Tibial artery (tissue), 4 donors: ENCODE data around the gene TMUB1.

ENCODE experiments used
- DNase-seq, 2 donors: peaks; one replicate each; pipeline ENCODE4 v3.0.0-alpha.2; 2019
- H3K27ac ChIP-seq, 2 donors: fragments of 200-600 bp; sonication (generic) in 1 of 2; 1 replicate in 1 of 2; 2 replicates in 1 of 2; pipeline ENCODE4 v1.5.1; 2018 to 2019; ENCODE audit warnings: mild to moderate bottlenecking in 1 of 2
- H3K27me3 ChIP-seq, 2 donors: fragments of 200-600 bp; sonication (generic) in 1 of 2; one replicate each; pipeline versions ENCODE4 v1.5.1 to v1.6.0; 2016 to 2019
- H3K36me3 ChIP-seq, 3 donors: fragments of 200-600 bp; sonication (generic) in 2 of 3; one replicate each; pipeline ENCODE4 v1.5.1; 2016 to 2019; ENCODE audit warnings: mild to moderate bottlenecking in 2 of 3
- H3K4me1 ChIP-seq, 4 donors: fragments of 200-600 bp; sonication (generic) in 2 of 4; 1 replicate in 3 of 4; 2 replicates in 1 of 4; pipeline ENCODE4 v1.5.1; 2016 to 2019
- H3K4me3 ChIP-seq, 2 donors: fragments of 200-600 bp; sonication (generic) in 1 of 2; 1 replicate in 1 of 2; 2 replicates in 1 of 2; pipeline ENCODE4 v1.5.1; 2018 to 2019; ENCODE audit warnings: mild to moderate bottlenecking in 2 of 2
- H3K9me3 ChIP-seq, 3 donors: fragments of 200-600 bp; sonication (generic) in 1 of 3; one replicate each; pipeline ENCODE4 v1.5.1; 2016 to 2019
- CTCF ChIP-seq, 2 experiments: fragments of 200-600 bp in 1 of 2; fragments of 450-650 bp in 1 of 2; IDR thresholded peaks; one replicate each; pipeline ENCODE4 v1.5.1; 2017 to 2019; ENCODE audit warnings: antibody characterized with exemption in 2 of 2, mild to moderate bottlenecking in 1 of 2, moderate library complexity in 1 of 2
- intact Hi-C: fragments of 100-400 bp; cut with DNase I; formaldehyde crosslinking; loops from one replicate; pipeline ENCODE4 v1.15.0; 2023; ENCODE audit warnings: low total_unique reads

TMUB1 gene

GRCh38 chr7:151053751-151054150, 29.5 kb downstream of the TMUB1 start:
- intact Hi-C loops: no loop called here
- Histone ChIP-seq H3K4me1 (peaks cover 0 to 26% (median 19%) of the 10 kb centered on the region in 4 donors), H3K4me3 (no peak overlapping the region), H3K36me3 (peaks cover 0 to 12% (median 0%) of the 10 kb centered on the region in 3 donors), H3K27ac (no peak overlapping the region), H3K27me3 (peaks cover 0 to 20% of the 10 kb centered on the region in 2 donors), H3K9me3 (no peaks in the 10 kb centered on the region)
- TF ChIP-seq CTCF (IDR thresholded peaks at IDR 0.05): no peak
- DNase-seq: no peak

GRCh38 chr7:151053096-151053495, 30.2 kb downstream of the TMUB1 start:
- peaks cover 0 to 20% of the 10 kb centered on the region in 2 donors for H3K27me3 ChIP-seq
- no peak for TF ChIP-seq CTCF (IDR thresholded peaks at IDR 0.05)
- no peaks in the 10 kb centered on the region for H3K9me3 ChIP-seq
- H3K4me1 ChIP-seq: peaks cover 0 to 21% (median 15%) of the 10 kb centered on the region in 4 donors
- peaks cover 0 to 12% (median 0%) of the 10 kb centered on the region in 3 donors for H3K36me3 ChIP-seq
- no peak overlapping the region for H3K4me3 ChIP-seq
- no peak overlapping the region for H3K27ac ChIP-seq
- no peak for DNase-seq
- intact Hi-C loops: no loop called here

GRCh38 chr7:151051108-151051507, 32.2 kb downstream of the TMUB1 start:
- no peak overlapping the region for H3K4me3 ChIP-seq
- no peak overlapping the region for H3K27ac ChIP-seq
- peaks cover 0 to 16% (median 8%) of the 10 kb centered on the region in 4 donors for H3K4me1 ChIP-seq
- intact Hi-C loops: no loop called here
- peaks cover 0 to 20% of the 10 kb centered on the region in 2 donors for H3K27me3 ChIP-seq
- DNase-seq: no peak
- H3K9me3 ChIP-seq: no peaks in the 10 kb centered on the region
- no peak for TF ChIP-seq CTCF (IDR thresholded peaks at IDR 0.05)
- H3K36me3 ChIP-seq: peaks cover 0 to 14% (median 0%) of the 10 kb centered on the region in 3 donors

GRCh38 chr7:151048911-151049463, 34.3 kb downstream of the TMUB1 start:
- peaks cover 0 to 20% of the 10 kb centered on the region in 2 donors for H3K27me3 ChIP-seq
- TF ChIP-seq CTCF (IDR thresholded peaks at IDR 0.05): no peak
- H3K9me3 ChIP-seq: no peaks in the 10 kb centered on the region
- no peak for DNase-seq
- peaks cover 0 to 16% (median 8%) of the 10 kb centered on the region in 4 donors for H3K4me1 ChIP-seq
- no peak overlapping the region for H3K4me3 ChIP-seq
- H3K27ac ChIP-seq: no peak overlapping the region
- peaks cover 0 to 33% (median 6%) of the 10 kb centered on the region in 3 donors for H3K36me3 ChIP-seq
- intact Hi-C loops: no loop called here

GRCh38 chr7:151047976-151048815, 35.1 kb downstream of the TMUB1 start, which contains the start of gene ASIC3:
Gene ASIC3, plus strand, starts transcription at chr7:151048531. Its CDS starts 355 bp downstream, at chr7:151048886.
- DNase-seq: no peak
- no peak for TF ChIP-seq CTCF (IDR thresholded peaks at IDR 0.05)
- intact Hi-C loops: no loop called here
- Histone ChIP-seq H3K4me1 (peaks cover 0 to 16% (median 8%) of the 10 kb centered on the region in 4 donors), H3K4me3 (no peak within 1 kb of the TSS), H3K36me3 (peaks cover 0 to 31% (median 8%) of the 10 kb centered on the region in 3 donors), H3K9me3 (no peaks in the 10 kb centered on the region), H3K27me3 (peaks cover 0 to 20% of the 10 kb centered on the region in 2 donors), H3K27ac (no peak within 1 kb of the TSS)
